Fibroblast of skin of right quadriceps (primary cell): Measurements from ENCODE around the gene C1RL.
A peak's percentile ranks its signal among the peaks of the same experiment; 100 is the strongest.

ENCODE experiments used
- DNase-seq: peaks from one replicate; pipeline ENCODE4 v3.0.0-alpha.2; 2013

The C1RL gene, protein sequence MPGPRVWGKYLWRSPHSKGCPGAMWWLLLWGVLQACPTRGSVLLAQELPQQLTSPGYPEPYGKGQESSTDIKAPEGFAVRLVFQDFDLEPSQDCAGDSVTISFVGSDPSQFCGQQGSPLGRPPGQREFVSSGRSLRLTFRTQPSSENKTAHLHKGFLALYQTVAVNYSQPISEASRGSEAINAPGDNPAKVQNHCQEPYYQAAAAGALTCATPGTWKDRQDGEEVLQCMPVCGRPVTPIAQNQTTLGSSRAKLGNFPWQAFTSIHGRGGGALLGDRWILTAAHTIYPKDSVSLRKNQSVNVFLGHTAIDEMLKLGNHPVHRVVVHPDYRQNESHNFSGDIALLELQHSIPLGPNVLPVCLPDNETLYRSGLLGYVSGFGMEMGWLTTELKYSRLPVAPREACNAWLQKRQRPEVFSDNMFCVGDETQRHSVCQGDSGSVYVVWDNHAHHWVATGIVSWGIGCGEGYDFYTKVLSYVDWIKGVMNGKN

DNA sequence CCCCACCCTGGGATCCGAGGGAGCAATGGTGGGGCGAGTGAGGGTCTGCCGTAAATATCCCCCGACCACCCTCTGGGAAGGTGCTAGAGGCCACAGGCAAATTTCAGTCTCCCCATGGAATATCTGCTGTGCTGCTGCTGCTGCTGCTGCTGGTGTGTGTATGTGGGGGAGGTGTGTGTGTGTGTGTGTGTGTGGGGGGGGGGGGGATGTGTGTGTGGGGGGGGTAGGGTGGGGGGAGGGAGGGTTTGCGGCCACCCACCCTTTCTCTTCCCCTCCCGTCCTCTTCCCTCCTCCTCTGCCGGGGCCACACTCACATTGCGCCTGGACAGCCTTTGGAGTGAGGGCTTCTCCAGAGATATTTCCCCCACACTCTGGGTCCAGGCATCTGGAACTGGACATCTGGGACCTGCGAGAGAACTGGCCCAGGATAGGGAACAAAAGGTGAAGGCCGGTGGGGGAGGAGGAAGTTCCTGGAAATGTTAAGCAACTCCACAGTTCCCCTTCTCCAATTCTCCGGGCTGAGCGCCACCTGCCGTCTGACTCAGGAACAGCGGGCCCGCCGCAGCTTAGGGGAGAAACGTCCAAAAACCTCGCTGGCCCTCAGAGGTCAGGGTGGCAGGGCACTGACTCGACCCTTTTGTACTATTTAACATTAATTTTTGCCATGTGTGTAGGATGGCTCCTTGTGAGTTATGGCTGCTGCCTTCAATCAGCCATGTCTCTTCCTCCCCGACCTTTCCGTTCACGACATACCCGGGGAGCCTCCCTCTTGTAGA is at the start of gene C1RL:
TSS of gene C1RL (minus strand) at position 419 of the 776 bp plus-strand sequence. CDS start at position 385, 34 bp downstream.
- peak; percentile 86 for DNase-seq

- no peak for DNase-seq
Measured at GRCh38 chr12:7157391-7157790, 48.4 kb upstream of the C1RL start.

DNA sequence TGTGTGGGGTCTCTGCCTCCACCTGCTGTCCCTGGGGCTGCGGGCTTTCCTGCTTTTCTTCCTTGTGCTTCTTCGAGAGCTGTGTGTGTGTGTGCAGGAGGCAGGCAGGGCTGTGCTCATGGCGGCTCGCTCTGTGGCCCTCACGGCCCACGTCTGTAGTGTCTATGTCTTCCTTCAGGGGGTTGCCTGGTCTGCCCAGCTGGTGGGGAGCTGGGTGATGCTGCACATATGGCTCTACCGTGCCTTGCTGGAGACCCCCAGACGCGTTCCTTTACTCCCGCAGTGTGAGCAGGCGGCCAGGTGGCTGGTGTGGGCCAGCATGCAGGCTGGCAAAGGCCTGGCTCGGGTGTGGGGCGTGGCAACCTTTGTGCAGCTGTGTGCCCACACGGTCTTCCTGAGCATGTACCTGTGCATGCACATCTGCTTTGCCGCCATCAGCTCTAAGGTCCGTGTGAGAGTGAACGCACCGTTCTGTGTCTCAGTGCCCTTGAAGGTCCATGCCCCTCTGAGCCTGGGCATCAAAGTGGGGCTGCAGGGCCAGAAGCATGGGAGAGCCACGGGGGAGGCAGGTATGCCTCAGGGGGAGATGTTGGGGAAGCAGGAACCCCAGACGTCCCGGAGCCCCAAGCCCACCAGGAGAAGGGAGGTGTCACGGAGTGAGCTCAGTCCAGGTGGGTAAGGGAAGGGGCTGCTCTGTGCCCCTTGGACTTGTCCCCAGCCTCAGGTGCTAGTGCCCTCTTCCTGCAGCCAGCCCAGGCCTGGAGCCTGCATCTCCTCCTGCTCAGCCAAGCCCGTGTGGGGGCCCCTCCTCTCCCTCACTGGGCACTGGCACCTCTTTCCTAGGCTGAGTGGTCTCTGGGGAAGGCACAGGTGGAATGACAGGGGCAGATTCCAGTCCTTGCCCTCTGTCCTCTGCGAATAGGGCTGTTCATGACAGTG is 47.5 kb upstream of the C1RL start:
- DNase-seq = no peak

- no peak for DNase-seq
Measured at GRCh38 chr12:7155471-7156034, 46.5 kb upstream of the C1RL start.

- DNase-seq = no peak
Measured at GRCh38 chr12:7154901-7155470, 46.0 kb upstream of the C1RL start.

- DNase-seq = no peak
Measured at GRCh38 chr12:7154042-7154441, 45.0 kb upstream of the C1RL start.

GRCh38 chr12:7152818-7153217 is 43.8 kb upstream of the C1RL start:
- DNase-seq = no peak

- DNase-seq = no peak
Measured at GRCh38 chr12:7151532-7151931, 42.5 kb upstream of the C1RL start.

DNA sequence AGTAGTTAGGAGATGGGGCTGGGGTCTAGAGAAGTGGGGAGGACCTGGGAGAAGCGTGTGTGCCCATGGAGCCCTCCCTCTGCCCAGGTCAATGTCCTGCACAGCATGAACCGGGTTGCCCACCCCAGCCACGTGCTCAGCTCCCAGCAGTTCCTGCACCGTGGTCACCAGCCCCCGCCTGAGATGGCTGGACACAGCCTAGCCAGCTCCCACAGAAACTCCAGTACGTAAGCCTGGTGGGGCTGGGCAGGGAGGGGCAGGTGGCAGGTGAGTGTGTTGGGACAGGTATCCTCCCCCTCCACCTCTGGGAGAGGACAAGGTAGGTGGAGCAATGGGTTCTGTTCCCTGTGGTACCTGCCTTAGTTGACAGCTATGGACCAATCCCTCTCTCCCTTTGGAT is 41.8 kb upstream of the C1RL start:
- no peak for DNase-seq

GRCh38 chr12:7150356-7150755 is 41.3 kb upstream of the C1RL start:
- DNase-seq = no peak

- DNase-seq = no peak
Measured at GRCh38 chr12:7146906-7147305, 37.9 kb upstream of the C1RL start.

- DNase-seq = no peak
Measured at GRCh38 chr12:7146228-7146627, 37.2 kb upstream of the C1RL start.

DNA sequence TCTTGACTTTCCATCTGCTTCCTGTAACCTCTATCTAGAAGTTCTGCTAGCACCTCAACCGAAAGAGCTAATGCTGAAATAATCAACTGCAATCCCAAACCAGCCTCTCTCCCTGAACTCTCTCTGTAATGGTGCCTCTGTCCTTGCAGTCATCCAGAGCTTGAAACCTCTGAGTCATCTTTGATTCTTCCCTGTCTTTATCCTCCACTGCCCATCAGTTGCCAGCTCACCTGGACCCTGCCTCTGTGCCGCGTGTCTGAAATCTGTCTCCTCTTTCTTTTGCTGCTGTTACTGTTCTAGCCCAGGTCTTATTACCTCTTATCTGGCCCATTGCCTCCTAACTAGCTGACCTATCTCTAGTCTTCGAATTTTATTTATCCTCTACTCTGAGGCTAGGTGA is 36.7 kb upstream of the C1RL start:
- DNase-seq = no peak

GRCh38 chr12:7144414-7145120 is 35.6 kb upstream of the C1RL start:
- DNase-seq = peak; percentile 44

- no peak for DNase-seq
Measured at GRCh38 chr12:7143564-7143963, 34.5 kb upstream of the C1RL start.

DNA sequence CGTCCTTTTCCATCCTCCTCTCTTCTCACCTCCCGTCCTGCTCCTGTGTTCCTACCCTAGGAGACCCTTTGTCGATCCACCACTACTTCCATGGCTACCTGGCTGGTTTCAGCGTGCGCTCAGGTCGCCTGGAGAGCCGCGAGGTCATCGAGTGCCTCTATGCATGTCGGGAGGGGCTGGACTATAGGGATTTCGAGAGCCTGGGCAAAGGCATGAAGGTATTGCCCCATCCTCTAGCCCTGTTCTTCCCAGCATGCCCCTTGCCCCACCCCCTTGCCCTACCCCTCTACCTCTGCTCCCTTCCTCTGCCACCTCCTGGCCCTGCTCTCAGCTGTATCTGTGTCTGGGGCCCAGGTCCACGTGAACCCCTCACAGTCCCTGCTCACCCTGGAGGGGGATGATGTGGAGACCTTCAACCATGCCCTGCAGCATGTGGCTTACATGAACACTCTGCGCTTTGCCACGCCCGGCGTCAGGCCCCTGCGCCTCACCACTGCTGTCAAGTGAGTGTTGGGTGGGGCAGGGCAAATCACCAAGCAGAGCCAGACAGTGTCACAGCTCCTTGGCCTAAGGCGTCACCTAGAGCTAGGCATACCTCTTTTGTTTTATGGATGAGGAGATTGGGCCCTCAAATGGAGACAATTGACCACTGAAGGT is 33.9 kb upstream of the C1RL start:
- no peak for DNase-seq

DNA sequence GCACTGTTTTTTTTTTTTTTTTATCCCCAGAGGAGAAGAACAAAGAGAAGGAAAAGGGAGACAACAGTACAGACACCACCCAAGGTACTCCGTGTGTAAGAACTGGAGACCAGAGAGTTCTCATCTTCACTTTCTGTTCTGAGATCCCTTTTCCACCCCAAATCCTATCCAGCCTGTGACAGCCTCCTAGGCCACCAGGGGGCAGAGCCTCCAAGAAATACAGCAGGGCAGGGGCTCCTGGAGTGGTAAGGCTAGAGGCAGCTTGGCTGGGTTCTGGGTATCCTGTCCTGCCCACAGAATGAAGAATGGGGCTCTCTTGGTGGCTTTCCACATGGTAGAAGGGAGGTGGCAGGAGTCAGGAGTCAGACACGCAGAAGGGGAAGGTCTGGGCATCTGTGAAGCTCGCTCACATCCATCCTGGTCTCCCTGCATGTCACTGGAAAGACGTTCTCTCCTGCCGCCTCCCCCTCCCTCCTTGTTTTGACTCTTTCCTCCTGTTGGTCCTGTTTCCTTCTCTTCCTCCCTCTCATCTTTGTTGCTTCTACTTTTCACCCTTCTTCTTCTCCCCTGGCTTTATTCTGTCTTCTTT is 33.1 kb upstream of the C1RL start:
- DNase-seq = peak; percentile 33

GRCh38 chr12:7141351-7142005 is 32.5 kb upstream of the C1RL start:
- no peak for DNase-seq

DNA sequence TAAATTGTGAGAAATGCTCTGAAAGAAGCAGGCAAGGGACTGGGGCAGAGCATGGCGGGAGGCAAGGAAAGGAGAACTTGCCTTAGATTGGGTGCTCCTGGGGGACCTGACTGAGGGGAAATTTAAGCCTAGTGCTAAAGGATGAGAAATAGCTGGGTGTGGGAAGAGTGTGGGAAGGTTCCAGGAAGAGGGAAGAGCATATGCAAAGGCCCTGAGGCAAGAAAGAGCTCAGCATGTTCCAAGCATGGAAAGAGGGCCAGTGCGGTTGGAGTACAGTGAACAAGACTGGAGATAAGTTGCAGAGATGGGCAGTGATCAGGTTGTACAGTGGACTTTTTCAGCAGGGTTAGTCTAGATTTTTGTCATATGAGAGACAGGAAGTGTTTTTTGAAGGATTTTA is 30.2 kb upstream of the C1RL start:
- DNase-seq = no peak

- no peak for DNase-seq
Measured at GRCh38 chr12:7137908-7138307, 28.9 kb upstream of the C1RL start.
